HepG2 (cell line): ENCODE measurements around the gene DNAJB2. TPM values are rescaled to one million over a fixed set of nuclear protein-coding genes. Genes with fewer than 3 reads are reported as not detected.

Experiments
- ARNTL ChIP-seq: sonication (generic); formaldehyde crosslinking; IDR thresholded peaks from 2 replicates; pipeline ENCODE4 v1.4.0; 2020; ENCODE audit warnings: mild to moderate bottlenecking, missing genetic modification reagents
- CAMTA2 ChIP-seq: sonication (generic); formaldehyde crosslinking; IDR thresholded peaks from 2 replicates; pipeline ENCODE4 v1.4.0; 2020; ENCODE audit warnings: mild to moderate bottlenecking, missing genetic modification reagents, borderline replicate concordance
- FOSL1 ChIP-seq: sonication (generic); formaldehyde crosslinking; IDR thresholded peaks from 2 replicates; pipeline ENCODE4 v1.9.0; 2021; ENCODE audit warnings: missing genetic modification reagents, borderline replicate concordance
- HMG20B ChIP-seq: conservative IDR thresholded peaks from 2 replicates; pipeline ENCODE4 v1.6.1; 2016; ENCODE audit warnings: missing genetic modification reagents, missing compliant biosample characterization
- HNF1A ChIP-seq, 2 experiments: sonication (generic) in 1 of 2; formaldehyde crosslinking in 1 of 2; IDR thresholded peaks; 2 replicates each; pipeline versions ENCODE4 v1.4.0 to v1.6.1; 2016 to 2020; ENCODE audit warnings: borderline replicate concordance in 1 of 2, low read depth in 1 of 2, mild to moderate bottlenecking in 1 of 2, missing genetic modification reagents in 1 of 2
- HNRNPK ChIP-seq: fragments of 200-400 bp; formaldehyde crosslinking; IDR thresholded peaks from 2 replicates; pipeline ENCODE4 v1.6.1; 2018; ENCODE audit warnings: low read length, low read depth, moderate library complexity, mild to moderate bottlenecking; ENCODE audit not compliant: poor library complexity, severe bottlenecking
- KDM2A ChIP-seq: sonication (generic); formaldehyde crosslinking; IDR thresholded peaks from 2 replicates; pipeline ENCODE4 v1.4.0; 2020; ENCODE audit warnings: low read depth, missing genetic modification reagents, borderline replicate concordance
- MAX ChIP-seq: IDR thresholded peaks from 2 replicates; pipeline ENCODE4 v1.6.1; 2012; ENCODE audit warnings: inconsistent platforms
- SMARCC2 ChIP-seq: fragments of 450-650 bp; IDR thresholded peaks from 2 replicates; pipeline ENCODE4 v1.6.1; 2017; ENCODE audit warnings: antibody characterized with exemption, mild to moderate bottlenecking
- SP4 ChIP-seq: sonication (generic); formaldehyde crosslinking; IDR thresholded peaks from 2 replicates; pipeline ENCODE4 v1.8.1; 2023; ENCODE audit warnings: mild to moderate bottlenecking, missing genetic modification reagents
- STAG1 ChIP-seq: sonication (generic); formaldehyde crosslinking; IDR thresholded peaks from 2 replicates; pipeline ENCODE4 v1.4.0; 2020; ENCODE audit warnings: missing genetic modification reagents
- TEAD3 ChIP-seq: optimal IDR thresholded peaks from 2 replicates; pipeline ENCODE3; 2016; ENCODE audit warnings: borderline replicate concordance
- ZFP1 ChIP-seq: IDR thresholded peaks from 2 replicates; pipeline ENCODE4 v1.6.1; 2016
- ZFP62 ChIP-seq: sonication (generic); formaldehyde crosslinking; IDR thresholded peaks from 2 replicates; pipeline ENCODE4 v1.4.0; 2020; ENCODE audit warnings: missing genetic modification reagents
- ZKSCAN8 ChIP-seq: IDR thresholded peaks from 2 replicates; pipeline ENCODE4 v1.6.1; 2016; ENCODE audit warnings: borderline replicate concordance, missing genetic modification reagents, missing compliant biosample characterization
- ZNF615 ChIP-seq: sonication (generic); formaldehyde crosslinking; IDR thresholded peaks from 2 replicates; pipeline ENCODE4 v1.5.0; 2020; ENCODE audit warnings: mild to moderate bottlenecking, missing genetic modification reagents, borderline replicate concordance
- ZNF644 ChIP-seq: IDR thresholded peaks from 2 replicates; pipeline ENCODE4 v1.6.1; 2016; ENCODE audit warnings: low read depth
- ZNF674 ChIP-seq: sonication (generic); formaldehyde crosslinking; IDR thresholded peaks from 2 replicates; pipeline ENCODE4 v1.5.0; 2020; ENCODE audit warnings: low read depth, mild to moderate bottlenecking, missing genetic modification reagents
- ZNF781 ChIP-seq: sonication (generic); formaldehyde crosslinking; IDR thresholded peaks from 2 replicates; pipeline ENCODE4 v1.5.1; 2020; ENCODE audit warnings: borderline replicate concordance, mild to moderate bottlenecking, missing genetic modification reagents; ENCODE audit errors: not compliant biosample characterization
- ZNF891 ChIP-seq: sonication (generic); formaldehyde crosslinking; IDR thresholded peaks from 2 replicates; pipeline ENCODE4 v1.5.0; 2020; ENCODE audit warnings: mild to moderate bottlenecking, missing genetic modification reagents
- ZSCAN29 ChIP-seq: sonication (generic); formaldehyde crosslinking; conservative IDR thresholded peaks from 2 replicates; pipeline ENCODE4 v1.4.0; 2020; ENCODE audit warnings: mild to moderate bottlenecking, missing genetic modification reagents
- polyA plus RNA-seq, 8 experiments: library from polyadenylated mRNA; depleted of rRNA in 3 of 8; stranded (reverse) in 7 of 8; unstranded in 1 of 8; fragments of >200 nt; fragmentation: Illumina TruSeq in 4 of 8; extraction: Trizol in 4 of 8; gene quantifications; 2 replicates each; pipeline versions ENCODE4 v1.2.1 to v1.2.3, GENCODE V29; 2011 to 2016; ENCODE audit warnings: low read depth in 4 of 8, missing spikeins in 1 of 8, mixed read lengths in 1 of 8; ENCODE audit not compliant: insufficient read depth in 1 of 8
- total RNA-seq, 5 experiments: library from RNA; depleted of rRNA; stranded (reverse); fragments of >200 nt; fragmentation: Illumina TruSeq; extraction: Trizol; gene quantifications; 2 replicates each; pipeline ENCODE4 v1.2.3, GENCODE V29; 2016; ENCODE audit warnings: low read depth in 1 of 5
- TF ChIP-seq, protein P1 (sequence below): sonication (generic); formaldehyde crosslinking; IDR thresholded peaks from 2 replicates; pipeline ENCODE4 v1.5.0; 2020; ENCODE audit warnings: mild to moderate bottlenecking, missing genetic modification reagents, moderate library complexity
- TF ChIP-seq, protein P2 (sequence below): sonication (generic); formaldehyde crosslinking; IDR thresholded peaks from 2 replicates; pipeline ENCODE4 v1.4.0; 2020; ENCODE audit warnings: missing genetic modification reagents

Gene DNAJB2
- total and polyA plus RNA-seq, 2 of the 13 experiments (the other 11 are each of a cell fraction or from before 2014, with no cell fraction given), result 21.3 to 31.1 TPM

GRCh38 chr2:219308142-219309101 lies 29.3 kb downstream of the DNAJB2 start (continued):
- TF ChIP-seq ZNF644 (CRISPR knock-in tag), result 0 out of 2 replicates have a peak, but pooled peaks have one; percentile 45
- no peak for TF ChIP-seq SP4 (CRISPR knock-in tag)
- no peak for TF ChIP-seq MAX
- TF ChIP-seq, protein P1, sequence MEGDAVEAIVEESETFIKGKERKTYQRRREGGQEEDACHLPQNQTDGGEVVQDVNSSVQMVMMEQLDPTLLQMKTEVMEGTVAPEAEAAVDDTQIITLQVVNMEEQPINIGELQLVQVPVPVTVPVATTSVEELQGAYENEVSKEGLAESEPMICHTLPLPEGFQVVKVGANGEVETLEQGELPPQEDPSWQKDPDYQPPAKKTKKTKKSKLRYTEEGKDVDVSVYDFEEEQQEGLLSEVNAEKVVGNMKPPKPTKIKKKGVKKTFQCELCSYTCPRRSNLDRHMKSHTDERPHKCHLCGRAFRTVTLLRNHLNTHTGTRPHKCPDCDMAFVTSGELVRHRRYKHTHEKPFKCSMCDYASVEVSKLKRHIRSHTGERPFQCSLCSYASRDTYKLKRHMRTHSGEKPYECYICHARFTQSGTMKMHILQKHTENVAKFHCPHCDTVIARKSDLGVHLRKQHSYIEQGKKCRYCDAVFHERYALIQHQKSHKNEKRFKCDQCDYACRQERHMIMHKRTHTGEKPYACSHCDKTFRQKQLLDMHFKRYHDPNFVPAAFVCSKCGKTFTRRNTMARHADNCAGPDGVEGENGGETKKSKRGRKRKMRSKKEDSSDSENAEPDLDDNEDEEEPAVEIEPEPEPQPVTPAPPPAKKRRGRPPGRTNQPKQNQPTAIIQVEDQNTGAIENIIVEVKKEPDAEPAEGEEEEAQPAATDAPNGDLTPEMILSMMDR, result peak; percentile 33
- TF ChIP-seq ZNF674, result peak; percentile 92; the same call in 1 of the 2 replicates
- peak; percentile 25; the same call in 1 of the 2 replicates for TF ChIP-seq STAG1 (CRISPR knock-in tag)
- peak; percentile 45 for TF ChIP-seq HNRNPK
- peak; percentile 89 for TF ChIP-seq HMG20B (CRISPR knock-in tag)
- TF ChIP-seq ZFP62 (CRISPR knock-in tag), result no peak
- TF ChIP-seq ZKSCAN8 (CRISPR knock-in tag), result peak; percentile 73
- no peak for TF ChIP-seq ZSCAN29
- peak; percentile 95; the same call in 1 of the 2 replicates for TF ChIP-seq CAMTA2 (CRISPR knock-in tag)
- TF ChIP-seq ZFP1 (CRISPR knock-in tag), result peak; percentile 88; the same call in 1 of the 2 replicates
- peak; percentile 92 for TF ChIP-seq KDM2A (CRISPR knock-in tag)
- peak; percentile 77; the same call in 1 of the 2 replicates for TF ChIP-seq ZNF891 (CRISPR knock-in tag)
- peak; percentile 94 for TF ChIP-seq ZNF781 (CRISPR knock-in tag)
- TF ChIP-seq ARNTL (CRISPR knock-in tag), result peak; percentile 80
- TF ChIP-seq FOSL1 (CRISPR knock-in tag), result peak; percentile 38; the same call in 1 of the 2 replicates
- peak; percentile 82 for TF ChIP-seq ZNF615 (CRISPR knock-in tag)
- peak; percentile 76 for TF ChIP-seq TEAD3
- no peak for TF ChIP-seq HNF1A (IDR thresholded peaks at IDR 0.05; ENCODE audit: low read depth)
- TF ChIP-seq HNF1A (CRISPR knock-in tag; IDR thresholded peaks at IDR 0.05; ENCODE audit: borderline replicate concordance), result no peak
- no peak for TF ChIP-seq SMARCC2
- TF ChIP-seq, protein P2, sequence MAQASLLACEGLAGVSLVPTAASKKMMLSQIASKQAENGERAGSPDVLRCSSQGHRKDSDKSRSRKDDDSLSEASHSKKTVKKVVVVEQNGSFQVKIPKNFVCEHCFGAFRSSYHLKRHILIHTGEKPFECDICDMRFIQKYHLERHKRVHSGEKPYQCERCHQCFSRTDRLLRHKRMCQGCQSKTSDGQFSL (CRISPR knock-in tag), result peak; percentile 65; the same call in 1 of the 2 replicates
